Loucy (cell line): ENCODE results near the gene PRLR.

Experiments used
- H2AFZ ChIP-seq: fragments of 200-600 bp; sonication (generic); 2 replicates; pipeline ENCODE4 v1.6.0; 2016; ENCODE audit warnings: antibody characterized with exemption, mild to moderate bottlenecking, low read length, moderate library complexity
- H3F3A ChIP-seq: fragments of 200-600 bp; 2 replicates; pipeline ENCODE4 v1.6.0; 2016; ENCODE audit warnings: antibody characterized with exemption, low read depth, mild to moderate bottlenecking
- H3K27me3 ChIP-seq: fragments of 200-600 bp; sonication (generic); 2 replicates; pipeline ENCODE4 v1.6.1; 2014; ENCODE audit warnings: low read length, mild to moderate bottlenecking; ENCODE audit not compliant: insufficient read depth, poor library complexity, severe bottlenecking
- H3K36me3 ChIP-seq: fragments of 200-600 bp; sonication (generic); 2 replicates; pipeline ENCODE4 v1.6.1; 2016; ENCODE audit warnings: low read length; ENCODE audit not compliant: insufficient read depth
- H3K4me1 ChIP-seq: fragments of 200-600 bp; sonication (generic); 2 replicates; pipeline ENCODE4 v1.5.1; 2014; ENCODE audit warnings: low read length, mild to moderate bottlenecking; ENCODE audit not compliant: insufficient read depth, poor library complexity, severe bottlenecking
- H3K4me2 ChIP-seq: fragments of 200-600 bp; sonication (generic); 2 replicates; pipeline ENCODE4 v1.6.0; 2014; ENCODE audit warnings: antibody characterized with exemption, low read length, low read depth, mild to moderate bottlenecking; ENCODE audit not compliant: poor library complexity, severe bottlenecking
- H3K4me3 ChIP-seq: fragments of 200-600 bp; sonication (generic); 2 replicates; pipeline ENCODE4 v1.5.1; 2014; ENCODE audit warnings: low read length, mild to moderate bottlenecking, mixed read lengths; ENCODE audit not compliant: poor library complexity, severe bottlenecking
- H3K79me2 ChIP-seq: fragments of 200-600 bp; sonication (generic); 2 replicates; pipeline ENCODE4 v1.6.1; 2014; ENCODE audit warnings: low read length; ENCODE audit not compliant: insufficient read depth
- H3K9ac ChIP-seq: fragments of 200-600 bp; sonication (generic); 2 replicates; pipeline ENCODE4 v1.6.0; 2014; ENCODE audit warnings: mild to moderate bottlenecking, low read depth, low read length, moderate library complexity; ENCODE audit not compliant: poor library complexity, severe bottlenecking
- H3K9me2 ChIP-seq: fragments of 200-600 bp; sonication (generic); replicated peaks from 2 replicates; pipeline ENCODE4 v1.6.1; 2016; ENCODE audit warnings: low read depth, low read length, mixed read lengths
- H3K9me3 ChIP-seq: fragments of 200-600 bp; sonication (generic); 2 replicates; pipeline ENCODE4 v1.6.1; 2014; ENCODE audit warnings: mild to moderate bottlenecking, antibody characterized with exemption, low read length, low read depth; ENCODE audit not compliant: insufficient read depth
- H4K20me1 ChIP-seq: fragments of 200-600 bp; sonication (generic); 2 replicates; pipeline ENCODE4 v1.6.0; 2014; ENCODE audit warnings: antibody characterized with exemption, low read length, mild to moderate bottlenecking; ENCODE audit not compliant: insufficient read depth, poor library complexity, severe bottlenecking
- EZH2phosphoT487 ChIP-seq: fragments of 200-600 bp; IDR thresholded peaks from 2 replicates; pipeline ENCODE4 v1.6.1; 2018; ENCODE audit warnings: antibody characterized with exemption, mild to moderate bottlenecking, moderate library complexity, borderline replicate concordance
- TF ChIP-seq, protein P1 (sequence below): fragments of 200-600 bp; sonication (generic); conservative IDR thresholded peaks from 2 replicates; pipeline ENCODE4 v1.5.1; 2014; ENCODE audit warnings: mild to moderate bottlenecking, antibody characterized with exemption, low read length

PRLR gene

DNA sequence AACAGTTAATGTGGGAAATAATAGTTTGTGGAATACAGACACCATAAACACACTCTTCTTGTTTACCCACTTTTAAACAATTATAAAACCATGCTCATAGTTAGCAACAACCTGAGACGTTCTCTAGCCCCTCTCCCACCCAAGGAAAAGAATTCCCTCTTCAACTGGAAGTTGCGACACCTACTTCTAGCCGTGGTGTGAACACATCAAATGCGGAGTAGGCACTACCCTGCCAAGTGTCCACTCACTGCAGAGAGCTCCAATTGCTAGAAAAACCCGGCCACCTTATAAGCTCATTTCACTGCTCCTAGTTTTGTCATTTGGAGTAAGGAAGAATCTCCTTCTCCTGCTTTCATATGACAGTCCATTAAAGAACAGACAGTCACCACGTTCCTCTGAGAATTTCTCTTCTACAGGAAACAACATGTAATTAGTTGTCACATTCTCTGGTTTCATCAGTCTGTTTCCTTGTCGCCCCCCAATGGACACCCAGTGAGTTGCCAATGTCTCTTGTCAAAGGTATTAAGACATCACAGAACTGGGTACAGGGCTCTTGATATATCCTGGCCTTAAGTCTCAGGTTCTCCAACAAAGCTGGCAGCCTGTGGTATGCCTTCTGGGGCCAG, 47.3 kb downstream of the PRLR start:
- H4K20me1 ChIP-seq, result no peaks in the 10 kb centered on the region
- no peaks in the 10 kb centered on the region for H3K36me3 ChIP-seq
- H3K4me2 ChIP-seq, result peak overlapping the region; percentile 29
- H3K79me2 ChIP-seq, result no peaks in the 10 kb centered on the region
- peak overlapping the region; percentile 7 for H3K9ac ChIP-seq
- H3K9me3 ChIP-seq, result no peaks in the 10 kb centered on the region
- H3K27me3 ChIP-seq, result no peaks in the 10 kb centered on the region
- H3K4me1 ChIP-seq, result peaks cover 12% of the 10 kb centered on the region
- H3K4me3 ChIP-seq, result no peak overlapping the region
- H3F3A ChIP-seq, result no peaks in the 10 kb centered on the region
- TF ChIP-seq EZH2phosphoT487, result no peak
- TF ChIP-seq, protein P1, sequence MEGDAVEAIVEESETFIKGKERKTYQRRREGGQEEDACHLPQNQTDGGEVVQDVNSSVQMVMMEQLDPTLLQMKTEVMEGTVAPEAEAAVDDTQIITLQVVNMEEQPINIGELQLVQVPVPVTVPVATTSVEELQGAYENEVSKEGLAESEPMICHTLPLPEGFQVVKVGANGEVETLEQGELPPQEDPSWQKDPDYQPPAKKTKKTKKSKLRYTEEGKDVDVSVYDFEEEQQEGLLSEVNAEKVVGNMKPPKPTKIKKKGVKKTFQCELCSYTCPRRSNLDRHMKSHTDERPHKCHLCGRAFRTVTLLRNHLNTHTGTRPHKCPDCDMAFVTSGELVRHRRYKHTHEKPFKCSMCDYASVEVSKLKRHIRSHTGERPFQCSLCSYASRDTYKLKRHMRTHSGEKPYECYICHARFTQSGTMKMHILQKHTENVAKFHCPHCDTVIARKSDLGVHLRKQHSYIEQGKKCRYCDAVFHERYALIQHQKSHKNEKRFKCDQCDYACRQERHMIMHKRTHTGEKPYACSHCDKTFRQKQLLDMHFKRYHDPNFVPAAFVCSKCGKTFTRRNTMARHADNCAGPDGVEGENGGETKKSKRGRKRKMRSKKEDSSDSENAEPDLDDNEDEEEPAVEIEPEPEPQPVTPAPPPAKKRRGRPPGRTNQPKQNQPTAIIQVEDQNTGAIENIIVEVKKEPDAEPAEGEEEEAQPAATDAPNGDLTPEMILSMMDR, result peak; percentile 93
- no peak overlapping the region; the same call in 1 of the 2 replicates for H2AFZ ChIP-seq
- H3K9me2 ChIP-seq, result no peaks in the 10 kb centered on the region

GRCh38 chr5:35182486-35182885, 47.8 kb downstream of the PRLR start:
- TF ChIP-seq EZH2phosphoT487, result no peak
- TF ChIP-seq, protein P1, result no peak
- H3K4me1 ChIP-seq, result peaks cover 12% of the 10 kb centered on the region
- H3K4me2 ChIP-seq, result peak overlapping the region; percentile 29
- H4K20me1 ChIP-seq, result no peaks in the 10 kb centered on the region
- no peaks in the 10 kb centered on the region for H3F3A ChIP-seq
- no peaks in the 10 kb centered on the region for H3K36me3 ChIP-seq
- H3K4me3 ChIP-seq, result no peak overlapping the region
- H3K9ac ChIP-seq, result peak overlapping the region; percentile 7
- no peaks in the 10 kb centered on the region for H3K79me2 ChIP-seq
- no peaks in the 10 kb centered on the region for H3K9me3 ChIP-seq
- H2AFZ ChIP-seq, result peak overlapping the region; percentile 18; the same call in 1 of the 2 replicates
- no peaks in the 10 kb centered on the region for H3K27me3 ChIP-seq
- H3K9me2 ChIP-seq, result no peaks in the 10 kb centered on the region

DNA sequence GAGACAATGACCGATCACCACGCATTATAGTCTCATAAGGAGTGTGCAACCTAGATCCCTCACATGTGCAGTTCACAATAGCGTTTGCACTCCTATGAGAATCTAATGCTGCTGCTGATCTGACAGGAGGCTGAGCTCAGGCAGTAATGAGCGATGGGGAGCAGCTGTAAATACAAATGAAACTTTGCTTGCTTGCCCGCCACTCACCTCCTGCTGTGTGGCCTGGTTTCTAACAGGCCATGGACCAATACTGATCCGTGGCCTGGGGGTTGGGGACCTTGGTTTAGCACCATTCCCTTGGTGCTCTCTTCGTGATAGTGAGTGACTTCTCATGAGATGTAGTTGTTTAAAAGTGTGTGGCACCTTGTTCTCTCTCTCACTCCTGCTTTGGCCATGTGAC, 50.2 kb downstream of the PRLR start:
- H3K9ac ChIP-seq, result no peak overlapping the region
- no peaks in the 10 kb centered on the region for H4K20me1 ChIP-seq

More for the DNA sequence above, 50.2 kb downstream of the PRLR start:
- Histone ChIP-seq H3K27me3 (no peaks in the 10 kb centered on the region), H3F3A (no peaks in the 10 kb centered on the region), H3K9me2 (no peaks in the 10 kb centered on the region), H3K4me1 (peaks cover 12% of the 10 kb centered on the region), H3K4me2 (no peak overlapping the region), H3K4me3 (no peak overlapping the region), H2AFZ (no peak overlapping the region), H3K36me3 (no peaks in the 10 kb centered on the region), H3K9me3 (no peaks in the 10 kb centered on the region), H3K79me2 (no peaks in the 10 kb centered on the region)
- TF ChIP-seq EZH2phosphoT487, result no peak
- TF ChIP-seq, protein P1, result no peak
